H9 (cell line): ENCODE measurements around the gene CBY3. TPM values are rescaled to one million over a fixed set of nuclear protein-coding genes. Genes with fewer than 3 reads are reported as not detected.

Experiments
- DNase-seq: peaks from one replicate; pipeline ENCODE4 v3.0.0-alpha.2; 2017
- H2AFZ ChIP-seq: one replicate; pipeline ENCODE4 v1.6.1; 2013; ENCODE audit warnings: mild to moderate bottlenecking, low read length, control low read depth, moderate library complexity
- H2AK5ac ChIP-seq: 2 replicates; pipeline ENCODE4 v1.6.1; 2013; ENCODE audit warnings: low read length, control low read depth, mixed read lengths; ENCODE audit not compliant: insufficient read length
- H2BK120ac ChIP-seq: one replicate; pipeline ENCODE4 v1.6.1; 2013; ENCODE audit warnings: low read depth, mild to moderate bottlenecking, low read length, control low read depth, inconsistent platforms; ENCODE audit not compliant: poor library complexity, severe bottlenecking
- H2BK12ac ChIP-seq: 2 replicates; pipeline ENCODE4 v1.6.1; 2013; ENCODE audit warnings: low read length, control low read depth, mixed read lengths, low read depth; ENCODE audit not compliant: insufficient read length
- H2BK15ac ChIP-seq: 2 replicates; pipeline ENCODE4 v1.6.1; 2013; ENCODE audit warnings: low read depth, low read length, control low read depth
- H2BK20ac ChIP-seq: one replicate; pipeline ENCODE4 v1.6.1; 2013; ENCODE audit warnings: low read depth, mild to moderate bottlenecking, low read length, control low read depth, inconsistent platforms; ENCODE audit not compliant: poor library complexity, severe bottlenecking
- H2BK5ac ChIP-seq: 2 replicates; pipeline ENCODE4 v1.6.1; 2013; ENCODE audit warnings: low read length, control low read depth, mixed read lengths; ENCODE audit not compliant: insufficient read length
- H3K14ac ChIP-seq: 2 replicates; pipeline ENCODE4 v1.6.1; 2013; ENCODE audit warnings: low read length, control low read depth; ENCODE audit not compliant: insufficient read depth
- H3K18ac ChIP-seq: 2 replicates; pipeline ENCODE4 v1.6.1; 2013; ENCODE audit warnings: low read depth, mild to moderate bottlenecking, mixed read lengths, low read length, control low read depth; ENCODE audit not compliant: insufficient read length
- H3K23ac ChIP-seq: 2 replicates; pipeline ENCODE4 v1.6.1; 2013; ENCODE audit warnings: low read length, control low read depth, mixed read lengths, low read depth; ENCODE audit not compliant: insufficient read length
- H3K23me2 ChIP-seq: 2 replicates; pipeline ENCODE4 v1.6.1; 2013; ENCODE audit warnings: low read depth, mild to moderate bottlenecking, mixed read lengths, low read length, control low read depth; ENCODE audit not compliant: insufficient read length, poor library complexity, severe bottlenecking
- H3K27ac ChIP-seq: 2 replicates; pipeline ENCODE4 v1.5.1; 2013; ENCODE audit warnings: low read length, control low read depth, mixed read lengths, low read depth; ENCODE audit not compliant: insufficient read length
- H3K27me3 ChIP-seq: 2 replicates; pipeline ENCODE4 v1.6.1; 2013; ENCODE audit warnings: low read length, control low read depth, inconsistent platforms; ENCODE audit not compliant: insufficient read depth
- H3K4ac ChIP-seq: 2 replicates; pipeline ENCODE4 v1.6.1; 2013; ENCODE audit warnings: low read depth, mild to moderate bottlenecking, control low read depth, inconsistent platforms, low read length, moderate library complexity
- H3K4me1 ChIP-seq: 2 replicates; pipeline ENCODE4 v1.6.1; 2013; ENCODE audit warnings: low read length, control low read depth, inconsistent platforms; ENCODE audit not compliant: insufficient read depth
- H3K4me2 ChIP-seq: 2 replicates; pipeline ENCODE4 v1.6.1; 2013; ENCODE audit warnings: low read length, control low read depth, mixed read lengths; ENCODE audit not compliant: insufficient read length, insufficient read depth
- H3K56ac ChIP-seq: 2 replicates; pipeline ENCODE4 v1.6.1; 2013; ENCODE audit warnings: low read depth, mild to moderate bottlenecking, mixed read lengths, low read length, control low read depth; ENCODE audit not compliant: insufficient read length
- H3K79me1 ChIP-seq: 2 replicates; pipeline ENCODE4 v1.6.1; 2013; ENCODE audit warnings: low read depth, mild to moderate bottlenecking, moderate library complexity, low read length, control low read depth, inconsistent platforms; ENCODE audit not compliant: insufficient read depth, poor library complexity, severe bottlenecking
- H3K79me2 ChIP-seq: 2 replicates; pipeline ENCODE4 v1.6.1; 2013; ENCODE audit warnings: low read length, control low read depth, inconsistent platforms; ENCODE audit not compliant: insufficient read depth
- H3K9ac ChIP-seq: 2 replicates; pipeline ENCODE4 v1.6.1; 2013; ENCODE audit warnings: low read length, control low read depth, mixed read lengths; ENCODE audit not compliant: insufficient read length; ENCODE audit errors: extremely low read depth
- H3K9me3 ChIP-seq: one replicate; pipeline ENCODE4 v1.6.1; 2013; ENCODE audit warnings: low read depth, low read length, inconsistent platforms; ENCODE audit not compliant: control insufficient read depth
- H3T11ph ChIP-seq: one replicate; pipeline ENCODE4 v1.6.1; 2013; ENCODE audit warnings: mild to moderate bottlenecking, low read length, control low read depth, inconsistent platforms
- H4K20me1 ChIP-seq: one replicate; pipeline ENCODE4 v1.6.1; 2013; ENCODE audit not compliant: control insufficient read depth, insufficient read length, insufficient read depth
- H4K5ac ChIP-seq: 2 replicates; pipeline ENCODE4 v1.6.1; 2013; ENCODE audit warnings: low read depth, mild to moderate bottlenecking, mixed read lengths, low read length, control low read depth; ENCODE audit not compliant: insufficient read length
- H4K8ac ChIP-seq: replicated peaks from 2 replicates; pipeline ENCODE4 v1.6.1; 2013; ENCODE audit warnings: low read length, control low read depth, mixed read lengths, low read depth; ENCODE audit not compliant: insufficient read length
- H4K91ac ChIP-seq: 2 replicates; pipeline ENCODE4 v1.6.1; 2013; ENCODE audit warnings: low read depth, mild to moderate bottlenecking, moderate library complexity, mixed read lengths, low read length, control low read depth; ENCODE audit not compliant: insufficient read length
- H3K27ac Mint-ChIP-seq, 3 experiments: 2 replicates in 2 of 3; 3 replicates in 1 of 3; pipeline ENCODE4 v1.8.0; 2020 to 2021; ENCODE audit warnings: mixed read lengths in 3 of 3, mild to moderate bottlenecking in 1 of 3, moderate library complexity in 1 of 3
- H3K27me3 Mint-ChIP-seq: 2 replicates; pipeline ENCODE4 v1.8.0; 2021; ENCODE audit warnings: low read depth, mild to moderate bottlenecking, moderate library complexity, mixed read lengths
- H3K36me3 Mint-ChIP-seq, 3 experiments: 2 replicates in 2 of 3; 3 replicates in 1 of 3; pipeline ENCODE4 v1.8.0; 2020 to 2021; ENCODE audit warnings: low read depth in 3 of 3, mixed read lengths in 3 of 3; ENCODE audit not compliant: insufficient read depth in 1 of 3
- H3K4me1 Mint-ChIP-seq, 2 experiments: 2 replicates each; pipeline ENCODE4 v1.8.0; 2020; ENCODE audit warnings: mixed read lengths in 2 of 2
- H3K4me3 Mint-ChIP-seq, 2 experiments: 2 replicates in 1 of 2; 3 replicates in 1 of 2; pipeline ENCODE4 v1.8.0; 2020 to 2021; ENCODE audit warnings: mild to moderate bottlenecking in 2 of 2, mixed read lengths in 2 of 2, moderate library complexity in 1 of 2
- H3K9me3 Mint-ChIP-seq, 2 experiments: 2 replicates in 1 of 2; 3 replicates in 1 of 2; pipeline ENCODE4 v1.8.0; 2020; ENCODE audit warnings: mild to moderate bottlenecking in 2 of 2, mixed read lengths in 2 of 2, moderate library complexity in 1 of 2
- CTCF ChIP-seq: fragments of 200-600 bp; sonication (generic); conservative IDR thresholded peaks from 3 replicates; pipeline ENCODE4 v1.8.0; 2021; ENCODE audit warnings: antibody characterized with exemption, mild to moderate bottlenecking
- WGBS: extraction: QIAGEN DNeasy Blood & Tissue Kit; methylation state at CpG from one replicate; pipeline ENCODE4 v1.1.7; 2013; ENCODE audit warnings: missing lambda C conversion rate, low lambda C conversion rate, mixed read lengths; ENCODE audit not compliant: insufficient read length; ENCODE audit errors: extremely low coverage; 5-methylcytosine and 5-hydroxymethylcytosine counted together
- total RNA-seq: library from RNA; stranded (reverse); gene quantifications from 2 replicates; pipeline ENCODE4 v1.2.1, GENCODE V29; 2021

The CBY3 gene
- total RNA-seq, 1 experiment from 2014 or later = 0.50 TPM

GRCh38 chr5:179730356-179730755 lies 49.5 kb upstream of the CBY3 start:
- H3K4me1 ChIP-seq = no peaks in the 10 kb centered on the region
- no peaks in the 10 kb centered on the region for H3K23me2 ChIP-seq
- H2BK20ac ChIP-seq = no peak overlapping the region
- Mint-ChIP-seq H3K36me3 (peaks cover 17 to 61% (median 42%) of the 10 kb centered on the region in 3 experiments; a peak in 6 of 7 replicates), H3K9me3 (no peaks in the 10 kb centered on the region), H3K27ac (peak overlapping the region in 1 of 3 experiments; percentile 87; a peak in 2 of 7 replicates), H3K4me1 (peaks cover 11 to 18% of the 10 kb centered on the region in 2 experiments), H3K27me3 (no peaks in the 10 kb centered on the region), H3K4me3 (no peak overlapping the region)
- H2BK120ac ChIP-seq = no peak overlapping the region
- no peak overlapping the region for H4K5ac ChIP-seq
- WGBS = no CpG with 5 or more reads among the region's 3 CpGs
- H3K79me1 ChIP-seq = no peaks in the 10 kb centered on the region
- H3K27me3 ChIP-seq = no peaks in the 10 kb centered on the region
- no peak overlapping the region for H3K18ac ChIP-seq
- no peaks in the 10 kb centered on the region for H3K9me3 ChIP-seq
- no peak overlapping the region for H2BK5ac ChIP-seq
- no peak overlapping the region for H3K14ac ChIP-seq
- no peak overlapping the region for H2BK12ac ChIP-seq
- no peak overlapping the region for H4K91ac ChIP-seq
- peaks cover 14% of the 10 kb centered on the region; the same call in 1 of the 2 replicates for H3K79me2 ChIP-seq
- no peak overlapping the region for H3K27ac ChIP-seq
- no peak overlapping the region for H3T11ph ChIP-seq
- no peak overlapping the region for H3K56ac ChIP-seq
- TF ChIP-seq CTCF = no peak
- no peak for DNase-seq
- H3K23ac ChIP-seq = no peak overlapping the region
- no peak overlapping the region for H2AFZ ChIP-seq
- H2AK5ac ChIP-seq = no peak overlapping the region
- H3K9ac ChIP-seq = no peak overlapping the region
- no peak overlapping the region for H2BK15ac ChIP-seq
- no peak overlapping the region for H3K4me2 ChIP-seq
- H4K20me1 ChIP-seq = no peaks in the 10 kb centered on the region
- no peak overlapping the region for H4K8ac ChIP-seq
- H3K4ac ChIP-seq = no peak overlapping the region
